ENCODE results near the gene LINC01488.

DNA sequence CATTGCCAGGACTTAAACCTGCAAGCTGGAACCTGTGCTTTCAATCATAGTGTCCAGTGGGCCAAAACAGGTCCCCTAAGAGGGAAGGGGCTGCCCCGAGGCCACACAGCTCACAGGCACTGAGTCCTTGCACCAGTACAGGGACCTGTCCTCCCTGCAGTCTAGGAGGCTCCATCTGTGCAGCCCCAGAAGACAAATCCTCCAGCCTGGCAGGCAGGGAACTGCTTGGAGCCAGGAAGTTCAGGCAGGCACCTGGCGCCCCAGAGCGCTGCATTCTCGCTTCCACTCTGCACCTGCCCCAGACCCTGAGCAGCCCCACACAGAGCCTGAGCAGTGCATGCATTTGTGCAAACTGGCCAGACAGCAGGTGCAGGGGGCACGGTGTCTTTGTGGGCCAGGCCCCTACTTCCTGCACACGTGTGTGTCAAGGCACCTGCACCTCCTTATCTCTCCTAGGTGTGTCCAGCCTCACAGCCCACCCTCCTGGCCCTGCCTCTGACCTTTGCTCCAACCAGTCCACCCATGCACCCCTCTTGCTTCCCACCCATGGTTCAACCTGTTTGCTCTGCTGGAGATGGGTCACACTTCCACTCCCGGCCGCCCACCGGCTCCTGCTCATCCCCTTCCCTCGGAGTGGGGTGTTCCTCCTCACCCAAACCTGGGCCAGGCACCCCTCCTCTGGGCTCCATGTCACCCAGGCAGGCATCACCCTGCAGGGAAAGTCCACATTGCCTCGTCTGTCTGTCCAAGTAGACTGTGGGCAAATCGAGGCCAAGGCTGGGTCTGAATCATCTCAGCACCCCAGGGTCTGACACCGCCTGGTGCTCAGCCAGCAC, 19.0 kb downstream of the LINC01488 start:
- TF ChIP-seq, protein P1, sequence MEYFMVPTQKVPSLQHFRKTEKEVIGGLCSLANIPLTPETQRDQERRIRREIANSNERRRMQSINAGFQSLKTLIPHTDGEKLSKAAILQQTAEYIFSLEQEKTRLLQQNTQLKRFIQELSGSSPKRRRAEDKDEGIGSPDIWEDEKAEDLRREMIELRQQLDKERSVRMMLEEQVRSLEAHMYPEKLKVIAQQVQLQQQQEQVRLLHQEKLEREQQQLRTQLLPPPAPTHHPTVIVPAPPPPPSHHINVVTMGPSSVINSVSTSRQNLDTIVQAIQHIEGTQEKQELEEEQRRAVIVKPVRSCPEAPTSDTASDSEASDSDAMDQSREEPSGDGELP (IDR thresholded peaks at IDR 0.05; ENCODE audit: borderline replicate concordance, low read depth): no peak
- TF ChIP-seq, protein P2, sequence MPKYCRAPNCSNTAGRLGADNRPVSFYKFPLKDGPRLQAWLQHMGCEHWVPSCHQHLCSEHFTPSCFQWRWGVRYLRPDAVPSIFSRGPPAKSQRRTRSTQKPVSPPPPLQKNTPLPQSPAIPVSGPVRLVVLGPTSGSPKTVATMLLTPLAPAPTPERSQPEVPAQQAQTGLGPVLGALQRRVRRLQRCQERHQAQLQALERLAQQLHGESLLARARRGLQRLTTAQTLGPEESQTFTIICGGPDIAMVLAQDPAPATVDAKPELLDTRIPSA (CRISPR knock-in tag; IDR thresholded peaks at IDR 0.05; ENCODE audit: borderline replicate concordance): no peak
- TF ChIP-seq EZH2 (conservative IDR thresholded peaks at IDR 0.05; ENCODE audit: low read depth, low read length) (no peak), ZNF432 (CRISPR knock-in tag; IDR thresholded peaks at IDR 0.05; ENCODE audit: borderline replicate concordance) (no peak), POLR2A (IDR thresholded peaks at IDR 0.05; ENCODE audit: insufficient read depth in 1 of 2, low read depth in 2 of 2, low read length in 2 of 2) (no peak)
- TF ChIP-seq, protein P3, sequence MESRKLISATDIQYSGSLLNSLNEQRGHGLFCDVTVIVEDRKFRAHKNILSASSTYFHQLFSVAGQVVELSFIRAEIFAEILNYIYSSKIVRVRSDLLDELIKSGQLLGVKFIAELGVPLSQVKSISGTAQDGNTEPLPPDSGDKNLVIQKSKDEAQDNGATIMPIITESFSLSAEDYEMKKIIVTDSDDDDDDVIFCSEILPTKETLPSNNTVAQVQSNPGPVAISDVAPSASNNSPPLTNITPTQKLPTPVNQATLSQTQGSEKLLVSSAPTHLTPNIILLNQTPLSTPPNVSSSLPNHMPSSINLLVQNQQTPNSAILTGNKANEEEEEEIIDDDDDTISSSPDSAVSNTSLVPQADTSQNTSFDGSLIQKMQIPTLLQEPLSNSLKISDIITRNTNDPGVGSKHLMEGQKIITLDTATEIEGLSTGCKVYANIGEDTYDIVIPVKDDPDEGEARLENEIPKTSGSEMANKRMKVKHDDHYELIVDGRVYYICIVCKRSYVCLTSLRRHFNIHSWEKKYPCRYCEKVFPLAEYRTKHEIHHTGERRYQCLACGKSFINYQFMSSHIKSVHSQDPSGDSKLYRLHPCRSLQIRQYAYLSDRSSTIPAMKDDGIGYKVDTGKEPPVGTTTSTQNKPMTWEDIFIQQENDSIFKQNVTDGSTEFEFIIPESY (CRISPR knock-in tag; IDR thresholded peaks at IDR 0.05): peak; percentile 55; the same call in 1 of the 2 replicates
- TF ChIP-seq, protein P4, sequence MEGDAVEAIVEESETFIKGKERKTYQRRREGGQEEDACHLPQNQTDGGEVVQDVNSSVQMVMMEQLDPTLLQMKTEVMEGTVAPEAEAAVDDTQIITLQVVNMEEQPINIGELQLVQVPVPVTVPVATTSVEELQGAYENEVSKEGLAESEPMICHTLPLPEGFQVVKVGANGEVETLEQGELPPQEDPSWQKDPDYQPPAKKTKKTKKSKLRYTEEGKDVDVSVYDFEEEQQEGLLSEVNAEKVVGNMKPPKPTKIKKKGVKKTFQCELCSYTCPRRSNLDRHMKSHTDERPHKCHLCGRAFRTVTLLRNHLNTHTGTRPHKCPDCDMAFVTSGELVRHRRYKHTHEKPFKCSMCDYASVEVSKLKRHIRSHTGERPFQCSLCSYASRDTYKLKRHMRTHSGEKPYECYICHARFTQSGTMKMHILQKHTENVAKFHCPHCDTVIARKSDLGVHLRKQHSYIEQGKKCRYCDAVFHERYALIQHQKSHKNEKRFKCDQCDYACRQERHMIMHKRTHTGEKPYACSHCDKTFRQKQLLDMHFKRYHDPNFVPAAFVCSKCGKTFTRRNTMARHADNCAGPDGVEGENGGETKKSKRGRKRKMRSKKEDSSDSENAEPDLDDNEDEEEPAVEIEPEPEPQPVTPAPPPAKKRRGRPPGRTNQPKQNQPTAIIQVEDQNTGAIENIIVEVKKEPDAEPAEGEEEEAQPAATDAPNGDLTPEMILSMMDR (CRISPR knock-in tag; IDR thresholded peaks at IDR 0.05): no peak
